ENCODE data around the gene PRSS56. TPM values are rescaled to one million over a fixed set of nuclear protein-coding genes. Genes with fewer than 3 reads are reported as not detected.

The PRSS56 gene
- total RNA-seq, 1 donor from 2014 or later = not detected

DNA sequence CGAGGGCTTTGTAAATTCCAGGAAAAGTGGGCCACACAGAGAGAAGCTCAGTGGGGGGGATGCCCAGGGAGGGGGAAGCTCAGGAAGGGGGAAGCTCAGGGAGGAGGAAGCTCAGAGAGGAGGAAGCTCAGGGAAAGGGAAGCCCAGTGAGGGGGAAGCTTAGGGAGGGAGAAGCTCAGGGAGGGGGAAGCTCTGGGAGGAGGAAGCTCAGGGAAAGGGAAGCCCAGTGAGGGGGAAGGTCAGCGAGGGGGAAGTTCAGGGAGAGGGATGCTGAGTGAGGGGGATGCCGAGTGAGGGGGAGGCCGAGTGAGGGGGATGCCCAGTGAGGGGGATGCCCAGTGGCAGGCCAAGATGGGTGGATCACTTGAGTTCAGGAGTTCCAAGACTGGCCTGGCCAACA lies 18.5 kb downstream of the PRSS56 start:
- peaks cover 5% of the 10 kb centered on the region for H3K4me1 Mint-ChIP-seq (ENCODE audit: low read depth)
- peaks cover 8% of the 10 kb centered on the region for H3K27me3 Mint-ChIP-seq (ENCODE audit: insufficient read depth)
- H3K4me3 Mint-ChIP-seq = no peak overlapping the region
- no peak overlapping the region for H3K27ac Mint-ChIP-seq
- intact Hi-C loops (cut with micrococcal nuclease) = no loop called here
- H3K9me3 Mint-ChIP-seq = peaks cover 6% of the 10 kb centered on the region
- no peaks in the 10 kb centered on the region for H3K36me3 Mint-ChIP-seq (ENCODE audit: low read depth)
- DNase-seq (ENCODE audit: low spot score) = no peak

GRCh38 chr2:232539298-232540231 lies 19.4 kb downstream of the PRSS56 start, which contains the start of gene CHRNG:
Gene CHRNG, plus strand, starts transcription at chr2:232539692. Its CDS starts 56 bp downstream, at chr2:232539748.
- Mint-ChIP-seq H3K27ac (no peak within 1 kb of the TSS), H3K36me3 (ENCODE audit: low read depth) (no peaks in the 10 kb centered on the region), H3K9me3 (peaks cover 6% of the 10 kb centered on the region), H3K27me3 (ENCODE audit: insufficient read depth) (peaks cover 8% of the 10 kb centered on the region), H3K4me1 (ENCODE audit: low read depth) (peaks cover 5% of the 10 kb centered on the region), H3K4me3 (no peak within 1 kb of the TSS)
- no peak for DNase-seq (ENCODE audit: low spot score)
- intact Hi-C loops (cut with micrococcal nuclease) = no loop called here

DNA sequence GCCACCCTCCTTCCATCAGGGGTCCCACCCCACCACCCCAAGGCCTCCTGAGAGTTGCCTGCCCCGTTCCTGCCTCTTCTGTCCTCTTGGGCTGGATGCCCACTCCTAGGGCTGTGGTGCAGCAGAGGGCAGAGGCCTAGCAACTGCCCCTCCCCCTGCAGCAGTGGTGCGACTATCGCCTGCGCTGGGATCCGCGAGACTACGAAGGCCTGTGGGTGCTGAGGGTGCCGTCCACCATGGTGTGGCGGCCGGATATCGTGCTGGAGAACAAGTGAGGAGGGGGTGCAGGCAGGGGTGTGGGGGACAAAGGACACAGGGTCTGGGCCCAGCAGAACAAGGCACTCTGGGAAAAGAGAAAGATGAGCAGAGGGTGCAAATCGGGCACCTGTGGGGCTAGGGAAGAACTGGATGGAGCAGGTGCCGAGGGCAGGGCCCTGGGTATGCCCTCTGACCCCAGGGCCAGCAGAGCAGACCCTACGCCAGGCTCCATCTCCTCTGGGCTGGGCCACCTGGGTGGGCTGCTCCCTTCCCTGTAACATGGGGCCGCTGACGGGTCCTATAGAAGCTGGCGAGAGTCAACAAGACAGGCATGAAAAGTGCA lies 20.4 kb downstream of the PRSS56 start:
- no peak overlapping the region for H3K27ac Mint-ChIP-seq
- H3K9me3 Mint-ChIP-seq = peaks cover 6% of the 10 kb centered on the region
- intact Hi-C loops (cut with micrococcal nuclease) = no loop called here
- H3K36me3 Mint-ChIP-seq (ENCODE audit: low read depth) = no peaks in the 10 kb centered on the region
- DNase-seq (ENCODE audit: low spot score) = no peak
- peaks cover 5% of the 10 kb centered on the region for H3K4me1 Mint-ChIP-seq (ENCODE audit: low read depth)
- H3K27me3 Mint-ChIP-seq (ENCODE audit: insufficient read depth) = peaks cover 8% of the 10 kb centered on the region
- no peak overlapping the region for H3K4me3 Mint-ChIP-seq

DNA sequence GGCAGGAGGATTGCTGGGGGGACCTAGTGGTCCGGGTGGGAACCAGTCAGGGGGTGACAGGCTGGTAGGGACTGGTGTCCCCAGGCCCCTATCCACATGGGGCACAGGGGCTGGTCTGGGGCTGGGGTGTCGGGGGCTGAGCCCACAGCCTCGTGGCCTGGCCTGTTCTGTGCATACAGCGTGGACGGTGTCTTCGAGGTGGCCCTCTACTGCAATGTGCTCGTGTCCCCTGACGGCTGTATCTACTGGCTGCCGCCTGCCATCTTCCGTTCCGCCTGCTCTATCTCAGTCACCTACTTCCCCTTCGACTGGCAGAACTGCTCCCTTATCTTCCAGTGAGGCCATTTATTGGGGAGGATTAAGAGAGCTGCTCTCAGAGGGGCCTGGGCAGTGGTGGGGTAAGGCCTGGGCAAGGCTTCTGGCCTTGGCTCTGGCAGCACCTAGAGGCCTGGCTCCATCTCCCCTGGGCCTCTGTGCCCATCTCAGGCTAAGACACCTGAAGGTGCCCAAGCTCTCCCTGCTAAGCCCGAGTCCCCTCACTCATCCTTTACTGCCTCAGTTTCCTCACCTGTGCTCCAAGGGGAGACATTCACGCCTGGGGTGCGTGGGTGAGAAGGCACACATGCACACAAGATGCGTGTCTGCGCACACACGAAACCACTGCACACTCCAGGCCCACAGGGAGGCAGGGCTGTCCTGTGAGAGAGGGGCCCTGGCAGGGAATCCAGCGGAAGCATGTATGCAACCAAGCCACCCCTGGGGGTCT lies 21.2 kb downstream of the PRSS56 start:
- no peak for DNase-seq (ENCODE audit: low spot score)
- H3K27me3 Mint-ChIP-seq (ENCODE audit: insufficient read depth) = peaks cover 8% of the 10 kb centered on the region
- no peak overlapping the region for H3K4me3 Mint-ChIP-seq
- intact Hi-C loops (cut with micrococcal nuclease) = no loop called here
- peaks cover 6% of the 10 kb centered on the region for H3K4me1 Mint-ChIP-seq (ENCODE audit: low read depth)
- H3K27ac Mint-ChIP-seq = no peak overlapping the region
- peaks cover 4% of the 10 kb centered on the region for H3K9me3 Mint-ChIP-seq
- peaks cover under 1% of the 10 kb centered on the region for H3K36me3 Mint-ChIP-seq (ENCODE audit: low read depth)

GRCh38 chr2:232541961-232542714 lies 21.9 kb downstream of the PRSS56 start:
- H3K36me3 Mint-ChIP-seq (ENCODE audit: low read depth) = peaks cover 4% of the 10 kb centered on the region
- no peaks in the 10 kb centered on the region for H3K9me3 Mint-ChIP-seq
- H3K4me1 Mint-ChIP-seq (ENCODE audit: low read depth) = peaks cover 10% of the 10 kb centered on the region
- H3K27ac Mint-ChIP-seq = no peak overlapping the region
- H3K27me3 Mint-ChIP-seq (ENCODE audit: insufficient read depth) = peaks cover 8% of the 10 kb centered on the region
- intact Hi-C loops (cut with micrococcal nuclease) = no loop called here
- no peak overlapping the region for H3K4me3 Mint-ChIP-seq
- DNase-seq (ENCODE audit: low spot score) = no peak

- DNase-seq (ENCODE audit: low spot score) = no peak
- H3K27ac Mint-ChIP-seq = no peak overlapping the region
- peaks cover 7% of the 10 kb centered on the region for H3K27me3 Mint-ChIP-seq (ENCODE audit: insufficient read depth)
- H3K4me3 Mint-ChIP-seq = no peak overlapping the region
- peaks cover 10% of the 10 kb centered on the region for H3K36me3 Mint-ChIP-seq (ENCODE audit: low read depth)
- intact Hi-C loops (cut with micrococcal nuclease) = no loop called here
- H3K9me3 Mint-ChIP-seq = no peaks in the 10 kb centered on the region
- peaks cover 18% of the 10 kb centered on the region for H3K4me1 Mint-ChIP-seq (ENCODE audit: low read depth)
Measured at GRCh38 chr2:232542715-232543467, 22.7 kb downstream of the PRSS56 start.

GRCh38 chr2:232543491-232543890 lies 23.3 kb downstream of the PRSS56 start:
- no peak overlapping the region for H3K27ac Mint-ChIP-seq
- intact Hi-C loops (cut with micrococcal nuclease) = no loop called here

DNA sequence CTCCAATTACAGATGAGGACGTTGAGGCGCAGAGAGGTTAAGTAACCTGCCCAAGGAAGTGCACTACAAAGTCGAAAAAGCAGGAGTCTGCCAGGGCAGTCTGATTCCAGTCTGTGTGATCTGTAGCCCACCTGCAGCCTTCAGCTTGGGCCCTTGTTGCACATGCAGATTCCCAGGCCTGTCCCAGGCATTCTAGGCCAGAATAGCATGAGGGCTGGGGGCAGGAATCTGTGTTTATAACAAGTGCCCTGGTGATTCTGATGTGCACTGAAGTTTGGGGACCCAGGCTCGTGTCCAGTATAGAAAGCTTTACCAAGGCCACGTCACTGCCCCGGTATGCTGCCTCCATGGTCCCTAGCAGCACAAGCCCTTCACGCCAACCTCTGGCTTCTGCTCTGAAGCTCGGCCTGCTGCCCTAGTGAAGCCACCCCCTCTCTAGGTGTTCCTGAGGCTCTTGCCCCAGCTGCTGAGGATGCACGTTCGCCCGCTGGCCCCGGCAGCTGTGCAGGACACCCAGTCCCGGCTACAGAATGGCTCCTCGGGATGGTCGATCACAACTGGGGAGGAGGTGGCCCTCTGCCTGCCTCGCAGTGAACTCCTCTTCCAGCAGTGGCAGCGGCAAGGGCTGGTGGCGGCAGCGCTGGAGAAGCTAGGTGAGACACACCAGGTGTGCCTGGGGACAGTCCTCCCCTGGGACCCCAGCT lies 23.9 kb downstream of the PRSS56 start:
- H3K4me3 Mint-ChIP-seq = no peak overlapping the region
- no peak for DNase-seq (ENCODE audit: low spot score)
- H3K27me3 Mint-ChIP-seq (ENCODE audit: insufficient read depth) = no peaks in the 10 kb centered on the region
- no peak overlapping the region for H3K27ac Mint-ChIP-seq
- H3K9me3 Mint-ChIP-seq = no peaks in the 10 kb centered on the region
- H3K36me3 Mint-ChIP-seq (ENCODE audit: low read depth) = peaks cover 22% of the 10 kb centered on the region
- intact Hi-C loops (cut with micrococcal nuclease) = no loop called here
- peaks cover 25% of the 10 kb centered on the region for H3K4me1 Mint-ChIP-seq (ENCODE audit: low read depth)

More at GRCh38 chr2:232543491-232543890, 23.3 kb downstream of the PRSS56 start:
- H3K4me1 Mint-ChIP-seq (ENCODE audit: low read depth) = peaks cover 19% of the 10 kb centered on the region
- no peaks in the 10 kb centered on the region for H3K9me3 Mint-ChIP-seq
- peaks cover 1% of the 10 kb centered on the region for H3K27me3 Mint-ChIP-seq (ENCODE audit: insufficient read depth)
- peaks cover 16% of the 10 kb centered on the region for H3K36me3 Mint-ChIP-seq (ENCODE audit: low read depth)
- H3K4me3 Mint-ChIP-seq = no peak overlapping the region
- DNase-seq (ENCODE audit: low spot score) = no peak

GRCh38 chr2:232544674-232545073 lies 24.5 kb downstream of the PRSS56 start:
- intact Hi-C loops (cut with micrococcal nuclease) = no loop called here
- Mint-ChIP-seq H3K27ac (no peak overlapping the region), H3K36me3 (ENCODE audit: low read depth) (peaks cover 27% of the 10 kb centered on the region), H3K4me1 (ENCODE audit: low read depth) (peaks cover 31% of the 10 kb centered on the region), H3K27me3 (ENCODE audit: insufficient read depth) (no peaks in the 10 kb centered on the region), H3K9me3 (no peaks in the 10 kb centered on the region), H3K4me3 (no peak overlapping the region)
- DNase-seq (ENCODE audit: low spot score) = no peak

- intact Hi-C loops (cut with micrococcal nuclease) = no loop called here
- H3K36me3 Mint-ChIP-seq (ENCODE audit: low read depth) = peaks cover 28% of the 10 kb centered on the region
- H3K9me3 Mint-ChIP-seq = no peaks in the 10 kb centered on the region
- no peak overlapping the region for H3K4me3 Mint-ChIP-seq
- no peak overlapping the region for H3K27ac Mint-ChIP-seq
- H3K4me1 Mint-ChIP-seq (ENCODE audit: low read depth) = peaks cover 34% of the 10 kb centered on the region
- DNase-seq (ENCODE audit: low spot score) = no peak
- no peaks in the 10 kb centered on the region for H3K27me3 Mint-ChIP-seq (ENCODE audit: insufficient read depth)
Measured at GRCh38 chr2:232545511-232546375, 25.6 kb downstream of the PRSS56 start.

DNA sequence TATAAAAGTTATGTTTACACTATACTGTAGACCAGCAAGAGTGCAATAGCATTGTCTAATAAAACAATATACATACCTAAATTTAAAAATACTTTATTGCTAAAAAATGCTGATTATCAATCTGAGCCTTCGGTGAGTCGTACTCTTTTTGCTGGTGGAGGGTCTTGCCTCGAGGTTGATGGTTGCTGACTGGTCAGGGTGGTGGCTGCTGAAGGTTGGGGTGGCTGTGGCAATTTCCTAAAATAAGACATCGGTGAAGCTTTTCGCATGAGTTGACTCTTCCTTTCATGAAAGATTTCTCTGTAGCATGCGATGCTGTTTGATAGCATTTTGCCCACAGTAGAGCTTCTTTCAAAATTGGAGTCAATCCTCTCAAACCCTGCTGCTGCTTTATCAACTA lies 27.8 kb downstream of the PRSS56 start:
- Mint-ChIP-seq H3K9me3 (no peaks in the 10 kb centered on the region), H3K4me1 (ENCODE audit: low read depth) (peaks cover 50% of the 10 kb centered on the region), H3K27ac (no peak overlapping the region), H3K4me3 (peak overlapping the region; percentile 100), H3K27me3 (ENCODE audit: insufficient read depth) (no peaks in the 10 kb centered on the region), H3K36me3 (ENCODE audit: low read depth) (peaks cover 35% of the 10 kb centered on the region)
- DNase-seq (ENCODE audit: low spot score) = no peak
- intact Hi-C loops (cut with micrococcal nuclease) = no loop called here
